GM12878 (cell line): ENCODE results near the gene FAM234A. TPM values are rescaled to one million over a fixed set of nuclear protein-coding genes. Genes with fewer than 3 reads are reported as not detected.

ENCODE experiments used
- ATAC-seq: fragments of 200-7000 bp; cut with Tn5 transposase; 3 replicates; pipeline ENCODE4 v1.9.1; 2020; ENCODE audit warnings: mild to moderate bottlenecking, moderate library complexity
- BruUV-seq: library from RNA; stranded (reverse); fragments of 400-500 nt; replicated peaks from 2 replicates; lab custom pipeline; 2021; lab: Mats Ljungman, UMichigan
- CTCF ChIA-PET: fragments of 300-600 bp; sonication (Branson Sonifier 250); formaldehyde crosslinking; extraction: SDS; loops from one replicate; lab custom pipeline; 2021; ENCODE audit warnings: inconsistent platforms; lab: Yijun Ruan, JAX
- POLR2A ChIA-PET: fragments of 350-600 bp; formaldehyde crosslinking; extraction: SDS; loops from one replicate; lab custom pipeline; 2021; ENCODE audit warnings: inconsistent platforms; lab: Charles Lee
- RAD21 ChIA-PET: fragments of 300-600 bp; sonication (Branson Sonifier 250); formaldehyde crosslinking; loops from one replicate; lab custom pipeline; 2023; ENCODE audit warnings: antibody characterized with exemption; ENCODE audit not compliant: unreplicated experiment; lab: Charles Lee
- SMC1A ChIA-PET: fragments of 300-600 bp; sonication (Branson Sonifier 250); formaldehyde crosslinking; loops from one replicate; lab custom pipeline; 2023; ENCODE audit not compliant: unreplicated experiment, uncharacterized antibody; lab: Charles Lee
- DNase-seq: peaks from one replicate; pipeline ENCODE4 v3.0.0-alpha.2; 2011; ENCODE audit warnings: low read depth, low spot score
- FAIRE-seq: peaks from 3 replicates; lab custom pipeline; 2011; peaks lifted over from hg19 to GRCh38; lab: Jason Lieb, UNC
- H2AFZ ChIP-seq: 2 replicates; pipeline ENCODE4 v1.6.0; 2011; ENCODE audit warnings: low read depth, low read length, control low read depth; ENCODE audit not compliant: control insufficient read depth
- H3K27ac ChIP-seq: 2 replicates; pipeline ENCODE4 v1.5.1; 2011; ENCODE audit warnings: control low read depth; ENCODE audit not compliant: control insufficient read depth, insufficient read depth
- H3K27me3 ChIP-seq, 2 experiments: replicated peaks in 1 of 2; 2 replicates each; pipeline versions ENCODE4 v1.6.0 to v1.6.1; 2011; ENCODE audit warnings: low read length in 1 of 2; ENCODE audit not compliant: control insufficient read depth in 2 of 2, insufficient read depth in 2 of 2
- H3K36me3 ChIP-seq, 2 experiments: 2 replicates each; pipeline ENCODE4 v1.5.1; 2011; ENCODE audit warnings: low read length in 1 of 2; ENCODE audit not compliant: control insufficient read depth in 2 of 2, insufficient read depth in 2 of 2
- H3K4me1 ChIP-seq: 2 replicates; pipeline ENCODE4 v1.6.1; 2011; ENCODE audit warnings: mild to moderate bottlenecking, low read length, moderate library complexity, mixed read lengths; ENCODE audit not compliant: control insufficient read depth, insufficient read depth
- H3K4me2 ChIP-seq: 2 replicates; pipeline ENCODE4 v1.6.0; 2011; ENCODE audit warnings: control low read depth; ENCODE audit not compliant: control insufficient read depth, insufficient read depth
- H3K4me3 ChIP-seq: fragments of 200-600 bp; sonication (generic); 2 replicates; pipeline ENCODE4 v1.5.1; 2016
- H3K79me2 ChIP-seq: 2 replicates; pipeline ENCODE4 v1.6.0; 2011; ENCODE audit warnings: low read length; ENCODE audit not compliant: control insufficient read depth, insufficient read depth
- H3K9ac ChIP-seq: 2 replicates; pipeline ENCODE4 v1.8.0; 2011; ENCODE audit warnings: low read length, control low read depth, mixed read lengths; ENCODE audit not compliant: control insufficient read depth, insufficient read depth
- H3K9me3 ChIP-seq: replicated peaks from 3 replicates; pipeline ENCODE4 v1.5.1; 2011; ENCODE audit warnings: mild to moderate bottlenecking, low read length; ENCODE audit not compliant: control insufficient read depth, insufficient read depth
- H4K20me1 ChIP-seq: 2 replicates; pipeline ENCODE4 v1.6.0; 2011; ENCODE audit not compliant: control insufficient read depth, insufficient read depth
- JUNB ChIP-seq: IDR thresholded peaks from 2 replicates; pipeline ENCODE4 v1.6.1; 2016; ENCODE audit warnings: antibody characterized with exemption, mild to moderate bottlenecking
- NFYA ChIP-seq: IDR thresholded peaks from 2 replicates; pipeline ENCODE4 v1.6.1; 2011; ENCODE audit warnings: low read depth, mild to moderate bottlenecking, low read length, improper control_type of control experiment, borderline replicate concordance
- PAX5 ChIP-seq: IDR thresholded peaks from 2 replicates; pipeline ENCODE4 v1.6.1; 2011; ENCODE audit warnings: low read depth, low read length, borderline replicate concordance
- POLR2A ChIP-seq: IDR thresholded peaks from 2 replicates; pipeline ENCODE4 v1.6.1; 2011; ENCODE audit warnings: low read depth, mild to moderate bottlenecking, low read length
- RELA ChIP-seq: fragments of 450-650 bp; IDR thresholded peaks from 2 replicates; pipeline ENCODE4 v1.8.0; 2014; ENCODE audit warnings: borderline replicate concordance; ENCODE audit not compliant: partially characterized antibody
- SIN3A ChIP-seq: IDR thresholded peaks from 2 replicates; pipeline ENCODE4 v1.6.1; 2012; ENCODE audit warnings: low read depth, low read length, improper control_type of control experiment
- SREBF1 ChIP-seq: IDR thresholded peaks from 2 replicates; pipeline ENCODE4 v1.6.1; 2012; ENCODE audit warnings: mild to moderate bottlenecking, low read length
- TCF12 ChIP-seq: IDR thresholded peaks from 2 replicates; pipeline ENCODE4 v1.6.1; 2011; ENCODE audit warnings: low read depth, mild to moderate bottlenecking, low read length
- WGBS: methylation state at CpG from one replicate; pipeline ENCODE4 v1.1.6; 2016; ENCODE audit warnings: low lambda C conversion rate; ENCODE audit not compliant: insufficient replicate concordance, insufficient coverage; ENCODE audit errors: missing lambda C conversion rate; 5-methylcytosine and 5-hydroxymethylcytosine counted together
- in situ Hi-C: fragments of 300-500 bp; cut with MboI; formaldehyde crosslinking; loops from 9 replicates; pipeline ENCODE4 v1.14.3; 2018; ENCODE audit warnings: mixed read lengths
- intact Hi-C: fragments of 100-400 bp; cut with micrococcal nuclease; formaldehyde crosslinking; loops from one replicate; pipeline ENCODE4 v1.14.2; 2022; ENCODE audit not compliant: unreplicated experiment
- polyA plus RNA-seq, 11 experiments: library from polyadenylated mRNA; depleted of rRNA in 4 of 11; unstranded in 6 of 11; stranded (reverse) in 5 of 11; fragments of >200 nt; fragmentation: Nextera tagmentation in 4 of 11; fragmentation: Illumina TruSeq in 1 of 11; extraction: Ambion mirVana in 4 of 11; extraction: Trizol in 1 of 11; gene quantifications; 1 replicate in 1 of 11; 2 replicates in 10 of 11; pipeline versions ENCODE4 v1.2.1 to v1.2.3, GENCODE V29; 2011 to 2016; ENCODE audit warnings: inconsistent platforms in 2 of 11, missing spikeins in 2 of 11, low read depth in 1 of 11
- total RNA-seq, 4 experiments: library from RNA; depleted of rRNA in 3 of 4; stranded (reverse); fragments of >200 nt in 3 of 4; fragmentation: Illumina TruSeq in 1 of 4; extraction: Trizol in 1 of 4; gene quantifications; 2 replicates each; pipeline versions ENCODE4 v1.2.1 to v1.2.3, GENCODE V29; 2013 to 2021
- TF ChIP-seq, protein P1 (sequence below): fragments of 450-650 bp; IDR thresholded peaks from 2 replicates; pipeline ENCODE4 v1.6.1; 2017; ENCODE audit warnings: mild to moderate bottlenecking, moderate library complexity
- TF ChIP-seq, protein P2 (sequence below): IDR thresholded peaks from 2 replicates; pipeline ENCODE4 v1.6.1; 2011; ENCODE audit warnings: borderline replicate concordance, low read depth, mild to moderate bottlenecking, moderate library complexity, mixed read lengths, low read length; ENCODE audit not compliant: insufficient read depth; ENCODE audit errors: extremely low read length

The FAM234A gene
- total and polyA plus RNA-seq, 10 of the 15 experiments (the other 5 are each of a cell fraction or from before 2014, with no cell fraction given), result 1.6 to 37.6 (median 17.3) TPM

DNA sequence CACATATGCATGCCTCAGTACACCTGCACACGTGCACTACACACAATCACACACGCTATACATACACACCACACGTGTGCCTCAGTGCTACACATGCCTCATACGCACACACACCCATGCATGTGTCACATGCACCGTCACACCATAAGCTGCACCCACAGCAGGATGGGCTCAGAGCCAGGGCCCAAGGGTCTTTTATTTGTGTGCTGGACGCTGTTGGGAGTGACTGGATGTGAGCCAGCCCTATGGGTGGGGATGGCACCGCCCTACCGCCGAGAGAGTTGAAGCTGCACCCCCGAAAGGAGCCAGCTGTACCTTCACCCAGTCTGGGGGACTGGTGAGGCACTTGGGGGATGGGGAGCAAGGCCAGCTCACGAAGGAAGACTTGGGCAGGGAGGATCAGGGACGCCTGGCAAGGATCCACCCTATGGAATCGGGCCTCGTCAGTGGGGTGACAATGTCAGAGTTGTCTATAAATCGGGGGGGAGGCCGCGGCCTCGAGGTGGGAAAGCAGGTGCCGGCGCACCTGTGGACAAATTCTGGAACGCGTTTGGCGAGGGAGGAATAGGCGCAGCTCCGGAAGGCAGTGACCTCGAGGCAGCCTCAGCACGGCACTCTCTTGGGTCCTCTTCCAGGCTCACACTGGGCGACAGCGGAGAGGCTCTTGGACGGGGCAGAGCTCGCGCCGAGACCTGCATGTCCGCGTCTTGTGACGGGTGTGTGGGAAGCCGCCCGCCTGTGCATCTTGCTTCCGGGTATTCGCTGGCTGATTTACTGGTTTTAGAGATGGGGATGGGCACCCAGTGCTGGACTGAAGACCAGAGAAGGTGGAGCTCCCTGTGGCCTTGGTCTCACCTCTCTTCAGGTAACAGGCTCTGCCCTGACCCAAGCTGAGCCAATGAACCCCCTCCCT, 33.8 kb downstream of the FAM234A start (continued):
- TF ChIP-seq, protein P1, sequence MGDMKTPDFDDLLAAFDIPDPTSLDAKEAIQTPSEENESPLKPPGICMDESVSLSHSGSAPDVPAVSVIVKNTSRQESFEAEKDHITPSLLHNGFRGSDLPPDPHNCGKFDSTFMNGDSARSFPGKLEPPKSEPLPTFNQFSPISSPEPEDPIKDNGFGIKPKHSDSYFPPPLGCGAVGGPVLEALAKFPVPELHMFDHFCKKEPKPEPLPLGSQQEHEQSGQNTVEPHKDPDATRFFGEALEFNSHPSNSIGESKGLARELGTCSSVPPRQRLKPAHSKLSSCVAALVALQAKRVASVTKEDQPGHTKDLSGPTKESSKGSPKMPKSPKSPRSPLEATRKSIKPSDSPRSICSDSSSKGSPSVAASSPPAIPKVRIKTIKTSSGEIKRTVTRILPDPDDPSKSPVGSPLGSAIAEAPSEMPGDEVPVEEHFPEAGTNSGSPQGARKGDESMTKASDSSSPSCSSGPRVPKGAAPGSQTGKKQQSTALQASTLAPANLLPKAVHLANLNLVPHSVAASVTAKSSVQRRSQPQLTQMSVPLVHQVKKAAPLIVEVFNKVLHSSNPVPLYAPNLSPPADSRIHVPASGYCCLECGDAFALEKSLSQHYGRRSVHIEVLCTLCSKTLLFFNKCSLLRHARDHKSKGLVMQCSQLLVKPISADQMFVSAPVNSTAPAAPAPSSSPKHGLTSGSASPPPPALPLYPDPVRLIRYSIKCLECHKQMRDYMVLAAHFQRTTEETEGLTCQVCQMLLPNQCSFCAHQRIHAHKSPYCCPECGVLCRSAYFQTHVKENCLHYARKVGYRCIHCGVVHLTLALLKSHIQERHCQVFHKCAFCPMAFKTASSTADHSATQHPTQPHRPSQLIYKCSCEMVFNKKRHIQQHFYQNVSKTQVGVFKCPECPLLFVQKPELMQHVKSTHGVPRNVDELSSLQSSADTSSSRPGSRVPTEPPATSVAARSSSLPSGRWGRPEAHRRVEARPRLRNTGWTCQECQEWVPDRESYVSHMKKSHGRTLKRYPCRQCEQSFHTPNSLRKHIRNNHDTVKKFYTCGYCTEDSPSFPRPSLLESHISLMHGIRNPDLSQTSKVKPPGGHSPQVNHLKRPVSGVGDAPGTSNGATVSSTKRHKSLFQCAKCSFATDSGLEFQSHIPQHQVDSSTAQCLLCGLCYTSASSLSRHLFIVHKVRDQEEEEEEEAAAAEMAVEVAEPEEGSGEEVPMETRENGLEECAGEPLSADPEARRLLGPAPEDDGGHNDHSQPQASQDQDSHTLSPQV, result no peak
- TF ChIP-seq NFYA (no peak), POLR2A (no peak; the same call in 1 of the 2 replicates), PAX5 (no peak)

DNA sequence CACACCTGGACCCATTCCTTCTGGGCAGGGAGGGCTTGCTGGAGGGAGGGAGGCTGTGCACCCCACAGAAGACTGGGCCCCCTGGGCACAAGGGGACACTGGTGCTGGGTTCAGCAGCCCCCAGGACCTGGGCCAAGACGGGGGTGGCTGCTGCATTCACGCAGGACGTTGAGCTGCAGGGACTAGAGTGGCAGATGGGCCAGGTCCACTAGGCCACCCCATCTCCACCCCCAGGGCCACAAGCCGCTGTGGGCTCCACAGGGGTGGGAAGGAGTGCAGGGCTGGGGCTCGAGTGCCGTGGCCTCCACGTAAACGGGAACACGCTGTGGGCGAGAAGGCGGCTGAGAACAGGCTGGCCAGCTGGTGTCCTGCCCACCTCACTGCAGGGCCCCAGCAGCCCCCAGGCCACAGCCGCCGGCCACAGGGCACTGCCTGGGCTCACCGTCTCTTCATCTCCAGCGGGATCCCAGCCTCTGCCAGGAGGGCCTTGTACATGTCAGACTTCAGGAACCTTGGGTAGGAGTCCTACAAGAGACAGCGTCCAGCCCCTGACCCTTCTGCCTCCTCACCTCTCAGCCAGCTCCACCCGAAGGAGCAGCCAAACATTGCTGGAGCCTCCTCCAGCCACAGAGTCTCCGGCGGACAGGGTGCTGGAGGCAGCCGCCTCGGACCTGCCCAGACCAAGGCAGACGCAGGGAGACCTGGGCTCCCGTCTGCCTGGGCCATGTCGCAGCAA, 34.6 kb downstream of the FAM234A start:
- WGBS, result 63% methylated on average over 24 of the region's 24 CpGs

More for the DNA sequence above, 34.6 kb downstream of the FAM234A start:
- Histone ChIP-seq H4K20me1 (no peaks in the 10 kb centered on the region), H3K4me1 (no peaks in the 10 kb centered on the region), H3K36me3 (no peaks in the 10 kb centered on the region), H3K4me3 (no peak overlapping the region), H3K9me3 (no peaks in the 10 kb centered on the region), H3K27ac (no peak overlapping the region), H3K79me2 (no peaks in the 10 kb centered on the region), H3K4me2 (no peak overlapping the region), H3K9ac (no peak overlapping the region), H2AFZ (no peak overlapping the region), H3K27me3 (no peaks in the 10 kb centered on the region)
- in situ Hi-C loops, result no loop called here
- SMC1A ChIA-PET, result no interaction called here
- no TSS peak for BruUV-seq
- no peak for ATAC-seq
- TF ChIP-seq TCF12 (no peak), SIN3A (no peak), SREBF1 (no peak), JUNB (no peak), RELA (no peak)
- TF ChIP-seq, protein P2, sequence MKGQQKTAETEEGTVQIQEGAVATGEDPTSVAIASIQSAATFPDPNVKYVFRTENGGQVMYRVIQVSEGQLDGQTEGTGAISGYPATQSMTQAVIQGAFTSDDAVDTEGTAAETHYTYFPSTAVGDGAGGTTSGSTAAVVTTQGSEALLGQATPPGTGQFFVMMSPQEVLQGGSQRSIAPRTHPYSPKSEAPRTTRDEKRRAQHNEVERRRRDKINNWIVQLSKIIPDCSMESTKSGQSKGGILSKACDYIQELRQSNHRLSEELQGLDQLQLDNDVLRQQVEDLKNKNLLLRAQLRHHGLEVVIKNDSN, result no peak
- CTCF ChIA-PET, result no interaction called here
- DNase-seq, result no peak
- intact Hi-C loops, result no loop called here
- RAD21 ChIA-PET, result no interaction called here
- FAIRE-seq, result no peak
- POLR2A ChIA-PET, result no interaction called here
